ENCODE data around the gene S100A14. TPM values are rescaled to one million over a fixed set of nuclear protein-coding genes. Genes with fewer than 3 reads are reported as not detected.
"Not testable (repeated sequence)": the region's sequence is repeated elsewhere in the genome, so short reads cannot be mapped to it uniquely, and the experiment has no call there.

Gene S100A14
- polyA plus RNA-seq, 1 donor from 2014 or later = not detected

DNA sequence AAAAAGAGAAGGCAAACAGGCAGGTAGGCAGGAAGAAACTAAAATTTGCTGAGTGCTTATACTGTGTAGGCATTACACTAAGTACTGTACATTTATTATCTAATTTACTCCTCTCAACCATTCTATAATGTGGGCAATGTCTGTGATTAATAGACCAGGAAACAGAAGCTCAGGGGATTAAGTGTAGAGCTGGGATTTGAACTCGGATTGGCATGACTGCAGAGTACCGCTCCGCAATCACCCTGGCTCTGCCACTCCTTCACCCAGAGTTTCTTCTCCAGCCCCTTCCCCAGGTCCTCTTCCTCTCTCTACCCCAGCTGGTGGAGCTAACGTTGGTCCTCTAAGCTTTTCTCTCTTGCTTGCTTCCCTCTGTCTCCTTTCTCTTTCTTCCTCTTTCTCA is 39.0 kb downstream of the S100A14 start:
- no peak overlapping the region for H3K27ac ChIP-seq (ENCODE audit: low read length)
- no peak overlapping the region for H3K4me2 ChIP-seq (ENCODE audit: low read length)
- no peaks in the 10 kb centered on the region for H3K9me3 ChIP-seq (ENCODE audit: low read length)
- H3K36me3 ChIP-seq (ENCODE audit: insufficient read depth, low read length) = no peaks in the 10 kb centered on the region
- H4K20me1 ChIP-seq (ENCODE audit: insufficient read depth) = no peaks in the 10 kb centered on the region
- no peak overlapping the region for H3K4me3 ChIP-seq (ENCODE audit: low read length)
- H3F3A ChIP-seq (ENCODE audit: insufficient read depth, low read length, poor library complexity, severe bottlenecking) = no peaks in the 10 kb centered on the region
- no peaks in the 10 kb centered on the region for H3K79me2 ChIP-seq (replicated peaks; ENCODE audit: insufficient read depth, low read length)
- TF ChIP-seq CTCF (IDR thresholded peaks at IDR 0.05; ENCODE audit: poor library complexity, severe bottlenecking) = no peak
- no peak for TF ChIP-seq MXI1 (conservative IDR thresholded peaks at IDR 0.05; ENCODE audit: poor library complexity, severe bottlenecking)
- TF ChIP-seq EZH2 (IDR thresholded peaks at IDR 0.05; ENCODE audit: borderline replicate concordance, insufficient read depth, low read length, poor library complexity, severe bottlenecking) = no peak
- no peak for TF ChIP-seq EP300 (conservative IDR thresholded peaks at IDR 0.05; ENCODE audit: poor library complexity, severe bottlenecking)
- H3K9ac ChIP-seq (ENCODE audit: low read length) = no peak overlapping the region
- no peaks in the 10 kb centered on the region for H3K9me2 ChIP-seq (ENCODE audit: insufficient read depth, low read length)
- H3K27me3 ChIP-seq (ENCODE audit: insufficient read depth, low read depth, low read length) = no peaks in the 10 kb centered on the region
- H2AFZ ChIP-seq (ENCODE audit: low read depth, low read length) = no peak overlapping the region

DNA sequence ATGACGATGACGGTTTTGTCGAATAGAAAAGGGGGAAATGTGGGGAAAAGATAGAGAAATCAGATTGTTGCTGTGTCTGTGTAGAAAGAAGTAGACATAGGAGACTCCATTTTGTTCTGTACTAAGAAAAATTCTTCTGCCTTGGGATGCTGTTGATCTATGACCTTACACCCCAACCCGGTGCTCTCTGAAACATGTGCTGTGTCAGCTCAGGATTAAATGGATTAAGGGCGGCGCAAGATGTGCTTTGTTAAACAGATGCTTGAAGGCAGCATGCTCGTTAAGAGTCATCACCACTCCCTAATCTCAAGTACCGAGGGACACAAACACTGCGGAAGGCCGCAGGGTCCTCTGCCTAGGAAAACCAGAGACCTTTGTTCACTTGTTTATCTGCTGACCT is 40.6 kb downstream of the S100A14 start:
- not testable (repeated sequence) for H3K36me3 ChIP-seq (ENCODE audit: insufficient read depth, low read length); H3K27ac ChIP-seq (ENCODE audit: low read length); H3K9me3 ChIP-seq (ENCODE audit: low read length); H3K9me2 ChIP-seq (ENCODE audit: insufficient read depth, low read length); H3K27me3 ChIP-seq (ENCODE audit: insufficient read depth, low read depth, low read length); H4K20me1 ChIP-seq (ENCODE audit: insufficient read depth); H3K9ac ChIP-seq (ENCODE audit: low read length); H3K79me2 ChIP-seq (replicated peaks; ENCODE audit: insufficient read depth, low read length); H2AFZ ChIP-seq (ENCODE audit: low read depth, low read length); H3K4me2 ChIP-seq (ENCODE audit: low read length); H3K4me3 ChIP-seq (ENCODE audit: low read length); H3F3A ChIP-seq (ENCODE audit: insufficient read depth, low read length, poor library complexity, severe bottlenecking)

- H3K27ac ChIP-seq (ENCODE audit: low read length); H2AFZ ChIP-seq (ENCODE audit: low read depth, low read length); H3K4me3 ChIP-seq (ENCODE audit: low read length); H3K4me2 ChIP-seq (ENCODE audit: low read length); H3K9ac ChIP-seq (ENCODE audit: low read length); H3K79me2 ChIP-seq (replicated peaks; ENCODE audit: insufficient read depth, low read length); H3K9me2 ChIP-seq (ENCODE audit: insufficient read depth, low read length); H3K27me3 ChIP-seq (ENCODE audit: insufficient read depth, low read depth, low read length); H3F3A ChIP-seq (ENCODE audit: insufficient read depth, low read length, poor library complexity, severe bottlenecking); H4K20me1 ChIP-seq (ENCODE audit: insufficient read depth); H3K9me3 ChIP-seq (ENCODE audit: low read length); H3K36me3 ChIP-seq (ENCODE audit: insufficient read depth, low read length): not testable (repeated sequence)
These were observed 41.0 kb downstream of the S100A14 start for GRCh38 chr1:153575081-153575491.

DNA sequence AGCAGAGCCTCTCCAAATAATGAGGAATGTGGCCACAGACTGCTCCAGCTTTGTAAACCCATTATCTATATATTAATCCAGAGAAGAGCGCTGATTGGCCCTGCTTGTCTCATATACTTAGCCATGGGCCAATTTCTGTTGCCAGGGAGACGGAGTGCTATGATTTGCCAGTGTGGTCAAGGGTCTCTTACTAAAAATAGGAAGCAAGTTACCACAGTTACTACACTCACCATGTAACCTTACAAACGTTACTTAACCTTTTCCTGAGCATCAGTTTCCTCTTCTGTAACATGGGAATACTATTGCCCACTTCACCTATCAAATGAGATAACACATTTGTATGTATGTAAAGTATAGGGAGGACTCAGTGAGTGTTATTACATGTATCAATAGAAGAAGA is 42.8 kb downstream of the S100A14 start:
- no peaks in the 10 kb centered on the region for H4K20me1 ChIP-seq (ENCODE audit: insufficient read depth)
- no peaks in the 10 kb centered on the region for H3K79me2 ChIP-seq (replicated peaks; ENCODE audit: insufficient read depth, low read length)
- H3K4me2 ChIP-seq (ENCODE audit: low read length) = no peak overlapping the region
- peak overlapping the region; percentile 9 for H3K9ac ChIP-seq (ENCODE audit: low read length)
- no peaks in the 10 kb centered on the region for H3K36me3 ChIP-seq (ENCODE audit: insufficient read depth, low read length)
- TF ChIP-seq POLR2AphosphoS5 (IDR thresholded peaks at IDR 0.05) (no peak), SMC3 (conservative IDR thresholded peaks at IDR 0.05; ENCODE audit: poor library complexity) (no peak), TAF1 (IDR thresholded peaks at IDR 0.05; ENCODE audit: low read depth) (no peak), RAD21 (conservative IDR thresholded peaks at IDR 0.05) (no peak), EP300 (conservative IDR thresholded peaks at IDR 0.05; ENCODE audit: poor library complexity, severe bottlenecking) (no peak), EZH2 (IDR thresholded peaks at IDR 0.05; ENCODE audit: borderline replicate concordance, insufficient read depth, low read length, poor library complexity, severe bottlenecking) (no peak), REST (IDR thresholded peaks at IDR 0.05; ENCODE audit: borderline replicate concordance) (no peak), MXI1 (conservative IDR thresholded peaks at IDR 0.05; ENCODE audit: poor library complexity, severe bottlenecking) (no peak), CTCF (IDR thresholded peaks at IDR 0.05; ENCODE audit: poor library complexity, severe bottlenecking) (no peak)
- H2AFZ ChIP-seq (ENCODE audit: low read depth, low read length) = no peak overlapping the region
- no peaks in the 10 kb centered on the region for H3K27me3 ChIP-seq (ENCODE audit: insufficient read depth, low read depth, low read length)
- peak overlapping the region; percentile 53 for H3K27ac ChIP-seq (ENCODE audit: low read length)
- no peak overlapping the region for H3K4me3 ChIP-seq (ENCODE audit: low read length)
- H3F3A ChIP-seq (ENCODE audit: insufficient read depth, low read length, poor library complexity, severe bottlenecking) = no peaks in the 10 kb centered on the region
- H3K9me2 ChIP-seq (ENCODE audit: insufficient read depth, low read length) = no peaks in the 10 kb centered on the region
- H3K9me3 ChIP-seq (ENCODE audit: low read length) = no peaks in the 10 kb centered on the region
